Dendritic cell treated with granulocyte-macrophage colony-stimulating factor and Interleukin-4, amounts not matched to agents 40 ng/mL and 50 ng/mL, for 4 days (primary cell): ENCODE measurements around the gene MACROD2.

Experiments used
- H3K27ac Mint-ChIP-seq: one replicate; pipeline ENCODE4 v1.8.0; 2022; ENCODE audit warnings: mild to moderate bottlenecking, mixed read lengths
- H3K27me3 Mint-ChIP-seq: one replicate; pipeline ENCODE4 v1.8.0; 2022; ENCODE audit warnings: mild to moderate bottlenecking, mixed read lengths
- H3K36me3 Mint-ChIP-seq: one replicate; pipeline ENCODE4 v1.8.0; 2022; ENCODE audit warnings: low read depth, mixed read lengths
- H3K4me1 Mint-ChIP-seq: one replicate; pipeline ENCODE4 v1.8.0; 2022; ENCODE audit warnings: low read depth, mixed read lengths
- H3K4me3 Mint-ChIP-seq: one replicate; pipeline ENCODE4 v1.8.0; 2022; ENCODE audit warnings: mild to moderate bottlenecking, moderate library complexity, mixed read lengths
- H3K9me3 Mint-ChIP-seq: one replicate; pipeline ENCODE4 v1.8.0; 2022; ENCODE audit warnings: mixed read lengths
- intact Hi-C: fragments of 100-400 bp; cut with micrococcal nuclease; formaldehyde crosslinking; loops from one replicate; pipeline ENCODE4 v1.15.0; 2022

The MACROD2 gene

DNA sequence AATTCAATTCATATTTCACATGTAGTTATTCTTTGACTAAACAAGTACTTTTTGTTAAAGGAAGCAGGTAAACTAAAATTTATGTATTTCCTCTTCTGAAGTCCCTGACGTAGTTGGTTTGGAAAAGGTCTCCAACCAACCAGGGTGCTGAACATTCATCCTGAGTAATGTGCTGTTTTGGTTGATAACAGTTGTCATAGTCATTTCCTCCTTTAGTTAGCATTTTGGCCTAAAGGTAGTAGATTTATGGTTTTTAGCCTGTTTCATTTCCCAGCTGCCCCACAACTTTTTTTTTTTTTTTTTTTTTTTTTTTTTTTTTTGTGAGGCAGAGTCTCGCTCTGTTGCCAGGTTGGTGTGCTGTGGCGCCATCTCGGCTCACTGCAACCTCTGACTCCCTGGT lies 724.9 kb downstream of the MACROD2 start:
- Mint-ChIP-seq H3K36me3 (no peaks in the 10 kb centered on the region), H3K4me1 (no peaks in the 10 kb centered on the region), H3K27me3 (no peaks in the 10 kb centered on the region), H3K9me3 (peaks cover 20% of the 10 kb centered on the region), H3K4me3 (no peak overlapping the region), H3K27ac (no peak overlapping the region)
- intact Hi-C loops = no loop called here

DNA sequence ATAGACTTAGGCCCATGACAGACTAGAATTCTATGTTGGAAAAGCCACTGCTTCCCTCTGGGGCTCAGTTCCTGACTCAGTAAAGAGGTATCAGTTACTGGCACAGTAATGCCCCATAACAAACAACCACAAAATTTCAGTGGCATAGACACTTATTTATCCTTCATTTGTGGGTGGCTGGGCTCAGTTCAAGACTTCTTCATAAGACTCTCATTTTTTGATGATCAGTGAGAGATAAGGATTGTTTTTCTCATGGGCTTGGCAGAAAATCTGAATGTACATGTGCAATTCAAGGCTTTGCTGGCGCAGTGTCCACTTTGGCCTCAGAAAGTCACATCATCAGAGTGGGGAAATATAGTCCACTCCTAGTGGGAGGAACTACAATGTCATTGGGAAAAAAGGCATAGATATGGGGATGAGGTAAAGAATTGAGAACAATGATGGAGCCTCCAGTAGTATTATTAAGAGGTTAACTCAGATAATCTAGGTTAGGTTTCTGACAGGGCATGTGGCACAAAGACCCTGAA lies 726.7 kb downstream of the MACROD2 start:
- intact Hi-C loops = no loop called here
- Mint-ChIP-seq H3K4me1 (no peaks in the 10 kb centered on the region), H3K27me3 (no peaks in the 10 kb centered on the region), H3K4me3 (no peak overlapping the region), H3K36me3 (no peaks in the 10 kb centered on the region), H3K9me3 (peaks cover 20% of the 10 kb centered on the region), H3K27ac (no peak overlapping the region)

DNA sequence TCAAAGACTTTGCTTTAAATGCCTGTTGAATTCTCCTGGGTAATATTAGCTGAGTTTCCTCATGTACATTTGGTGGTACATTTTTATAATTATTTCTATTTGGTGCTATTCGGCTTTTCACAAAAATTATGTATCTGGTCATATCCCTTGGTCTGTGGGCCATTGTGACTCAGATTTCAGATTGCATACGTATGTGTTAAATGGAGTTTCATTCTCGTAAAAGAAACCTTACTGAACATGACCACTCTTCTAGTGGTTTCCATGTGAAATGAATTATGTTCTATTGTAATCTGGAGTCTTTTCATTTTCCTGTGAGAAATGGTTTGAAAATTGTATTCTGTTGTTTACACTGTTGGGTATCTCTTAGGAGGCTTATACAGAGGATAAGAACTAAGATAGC lies 728.3 kb downstream of the MACROD2 start:
- intact Hi-C loops = no loop called here
- Mint-ChIP-seq H3K36me3 (no peaks in the 10 kb centered on the region), H3K27ac (no peak overlapping the region), H3K4me3 (no peak overlapping the region), H3K9me3 (peaks cover 11% of the 10 kb centered on the region), H3K27me3 (no peaks in the 10 kb centered on the region), H3K4me1 (no peaks in the 10 kb centered on the region)

DNA sequence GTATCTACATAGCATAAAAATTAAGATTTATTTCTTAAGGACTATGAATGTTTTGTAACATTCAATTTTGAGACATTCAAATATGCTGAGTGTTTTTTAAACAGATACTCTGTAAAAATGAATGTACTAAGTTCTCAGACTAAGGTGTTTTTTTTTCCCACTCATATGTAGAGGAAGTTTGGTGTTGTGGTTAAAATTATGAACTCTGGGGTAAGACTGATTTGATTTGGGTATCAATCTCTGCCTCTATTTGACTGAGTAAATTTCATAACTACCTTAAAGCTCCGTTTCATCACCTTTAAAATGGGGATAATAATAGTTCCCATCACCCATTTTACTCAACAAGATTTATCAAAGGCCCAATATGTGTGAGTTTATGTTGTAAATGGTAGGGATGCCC lies 728.7 kb downstream of the MACROD2 start:
- Mint-ChIP-seq H3K4me3 (no peak overlapping the region), H3K36me3 (no peaks in the 10 kb centered on the region), H3K4me1 (no peaks in the 10 kb centered on the region), H3K9me3 (peaks cover 11% of the 10 kb centered on the region), H3K27ac (no peak overlapping the region), H3K27me3 (no peaks in the 10 kb centered on the region)
- intact Hi-C loops = no loop called here

DNA sequence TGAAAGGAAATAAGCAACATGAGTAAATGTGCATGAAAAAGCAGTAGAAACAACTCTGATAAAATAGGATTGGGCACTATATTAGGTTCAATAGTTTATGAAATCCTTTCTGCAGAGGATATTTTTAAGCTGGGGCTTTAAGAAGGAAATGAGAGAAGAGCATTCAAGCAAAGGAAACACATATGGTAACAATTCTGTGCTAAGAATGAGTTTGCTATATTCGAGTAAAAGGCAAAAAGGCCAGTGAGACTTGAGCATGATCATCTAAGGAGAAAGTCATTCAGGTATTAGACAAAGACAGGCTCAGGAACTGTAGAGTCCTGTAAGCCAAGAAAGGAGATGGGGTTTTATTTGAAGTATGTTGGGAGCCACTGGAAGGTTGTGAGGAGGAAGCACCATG lies 729.2 kb downstream of the MACROD2 start:
- H3K36me3 Mint-ChIP-seq = no peaks in the 10 kb centered on the region
- H3K27ac Mint-ChIP-seq = no peak overlapping the region
- intact Hi-C loops = no loop called here
- H3K4me3 Mint-ChIP-seq = no peak overlapping the region
- no peaks in the 10 kb centered on the region for H3K4me1 Mint-ChIP-seq
- peaks cover 11% of the 10 kb centered on the region for H3K9me3 Mint-ChIP-seq
- H3K27me3 Mint-ChIP-seq = no peaks in the 10 kb centered on the region

DNA sequence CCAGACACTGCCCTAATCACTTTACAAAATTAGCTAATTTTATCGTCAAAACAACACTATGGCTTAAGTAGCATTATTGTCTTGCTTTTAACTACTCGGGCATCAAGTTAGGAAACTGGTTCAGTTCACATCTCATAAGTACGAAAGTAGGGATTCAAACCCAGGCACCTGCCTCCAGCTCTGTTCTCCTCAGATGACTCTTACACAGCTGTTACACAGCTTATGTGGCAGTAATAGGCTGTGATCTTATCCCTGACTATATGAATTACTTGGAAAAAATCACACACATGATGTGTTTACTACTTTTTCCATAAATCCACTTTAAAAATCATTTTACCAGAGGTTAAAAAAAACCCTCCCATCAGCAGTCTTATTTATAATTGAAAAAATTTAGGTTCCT lies 731.3 kb downstream of the MACROD2 start:
- intact Hi-C loops = no loop called here
- no peaks in the 10 kb centered on the region for H3K4me1 Mint-ChIP-seq
- H3K27me3 Mint-ChIP-seq = no peaks in the 10 kb centered on the region
- peaks cover 11% of the 10 kb centered on the region for H3K9me3 Mint-ChIP-seq
- H3K27ac Mint-ChIP-seq = no peak overlapping the region
- H3K36me3 Mint-ChIP-seq = no peaks in the 10 kb centered on the region
- H3K4me3 Mint-ChIP-seq = no peak overlapping the region

DNA sequence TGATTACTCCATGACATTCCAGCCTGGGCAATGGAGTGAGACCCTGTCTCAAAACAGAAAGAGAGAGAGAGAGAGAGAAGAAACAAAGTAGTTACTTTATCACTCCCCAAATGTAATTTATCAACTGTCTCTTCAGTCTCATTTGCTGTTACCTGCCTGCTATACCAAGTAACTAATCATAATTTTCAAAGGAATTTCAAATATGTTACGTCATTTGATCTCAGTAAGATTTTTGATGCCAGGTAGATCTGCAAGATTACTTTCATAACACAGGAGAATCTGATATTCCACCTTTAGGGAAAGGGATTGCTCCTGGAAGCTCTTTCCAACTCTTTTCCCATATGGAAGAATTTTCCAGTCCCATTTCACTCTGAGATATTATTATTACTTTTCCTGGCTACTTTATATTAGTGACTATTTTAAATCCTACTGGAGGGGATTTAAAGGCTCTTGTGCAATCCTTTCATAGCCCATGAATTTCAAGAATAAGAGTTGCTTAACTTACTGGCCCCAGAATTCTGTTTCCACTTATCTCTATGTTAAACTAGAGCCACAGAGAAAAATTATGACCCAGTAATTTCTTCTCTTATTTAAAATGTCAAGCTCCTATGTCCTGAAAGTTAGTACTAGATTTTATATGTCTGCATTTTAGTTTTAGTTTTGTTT lies 732.3 kb downstream of the MACROD2 start:
- Mint-ChIP-seq H3K36me3 (no peaks in the 10 kb centered on the region), H3K27ac (no peak overlapping the region), H3K4me3 (no peak overlapping the region), H3K4me1 (no peaks in the 10 kb centered on the region), H3K27me3 (no peaks in the 10 kb centered on the region), H3K9me3 (peaks cover 11% of the 10 kb centered on the region)
- intact Hi-C loops = no loop called here

DNA sequence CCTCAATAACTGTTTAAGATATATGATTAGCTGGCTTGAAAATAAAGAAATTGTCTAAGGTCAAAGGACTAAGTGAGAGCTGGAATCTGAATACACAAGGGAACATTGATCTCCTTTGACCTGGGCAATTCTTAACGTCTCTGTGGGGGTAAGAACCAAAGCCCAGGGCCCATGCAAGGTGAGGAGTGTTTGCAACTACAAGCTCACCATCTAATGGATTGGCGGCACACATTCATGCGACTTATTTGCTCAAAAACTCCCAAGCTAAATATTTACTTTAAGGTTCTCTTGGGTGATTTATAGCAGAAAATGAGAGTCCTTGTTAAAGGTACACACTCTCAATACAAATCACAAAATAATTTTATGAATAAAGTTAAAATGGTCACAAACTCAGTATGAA lies 734.1 kb downstream of the MACROD2 start:
- Mint-ChIP-seq H3K27me3 (no peaks in the 10 kb centered on the region), H3K4me1 (no peaks in the 10 kb centered on the region), H3K4me3 (no peak overlapping the region), H3K36me3 (no peaks in the 10 kb centered on the region), H3K9me3 (peaks cover 9% of the 10 kb centered on the region), H3K27ac (no peak overlapping the region)
- intact Hi-C loops = no loop called here

DNA sequence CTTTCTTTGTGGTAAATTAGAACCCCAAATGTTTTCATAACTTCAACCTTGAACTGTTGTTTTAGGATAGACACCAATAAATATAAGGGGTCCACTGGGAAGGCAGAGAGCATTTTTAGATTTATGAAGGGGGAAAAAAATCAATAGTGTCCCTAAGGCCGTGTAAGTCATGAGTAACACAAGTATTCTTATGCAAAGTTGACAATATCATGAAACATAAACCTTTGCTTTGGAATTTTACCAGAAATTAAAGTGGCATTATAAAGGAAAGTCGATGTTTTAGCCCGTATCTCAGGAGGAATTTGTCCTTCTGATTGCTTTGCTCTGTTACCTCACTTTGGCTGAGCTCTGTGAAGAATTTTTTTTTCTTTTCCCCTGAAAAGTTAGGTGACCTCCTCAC lies 737.0 kb downstream of the MACROD2 start:
- Mint-ChIP-seq H3K4me3 (no peak overlapping the region), H3K36me3 (no peaks in the 10 kb centered on the region), H3K9me3 (peaks cover 6% of the 10 kb centered on the region), H3K27me3 (no peaks in the 10 kb centered on the region), H3K27ac (no peak overlapping the region), H3K4me1 (no peaks in the 10 kb centered on the region)
- intact Hi-C loops = no loop called here

DNA sequence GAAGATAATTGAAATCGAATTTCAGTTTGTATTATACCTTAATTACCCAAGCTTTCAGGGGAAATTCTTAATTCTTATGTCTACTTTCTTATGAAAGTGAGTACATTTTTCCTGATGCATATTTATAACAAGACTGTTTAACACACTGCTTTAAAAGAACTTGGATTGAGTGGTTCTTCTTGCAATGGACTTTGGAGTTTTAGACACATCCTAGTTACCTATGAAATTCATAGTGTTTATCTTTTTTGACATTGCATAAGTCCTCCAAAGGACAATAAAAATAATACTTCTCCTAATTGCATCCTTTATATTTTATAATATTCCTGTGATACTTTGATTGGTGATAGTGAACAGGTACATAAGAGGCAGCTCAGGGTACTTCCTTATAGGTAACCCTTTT lies 737.7 kb downstream of the MACROD2 start:
- Mint-ChIP-seq H3K27ac (no peak overlapping the region), H3K36me3 (no peaks in the 10 kb centered on the region), H3K27me3 (no peaks in the 10 kb centered on the region), H3K9me3 (peaks cover 6% of the 10 kb centered on the region), H3K4me1 (no peaks in the 10 kb centered on the region), H3K4me3 (no peak overlapping the region)
- intact Hi-C loops = no loop called here

DNA sequence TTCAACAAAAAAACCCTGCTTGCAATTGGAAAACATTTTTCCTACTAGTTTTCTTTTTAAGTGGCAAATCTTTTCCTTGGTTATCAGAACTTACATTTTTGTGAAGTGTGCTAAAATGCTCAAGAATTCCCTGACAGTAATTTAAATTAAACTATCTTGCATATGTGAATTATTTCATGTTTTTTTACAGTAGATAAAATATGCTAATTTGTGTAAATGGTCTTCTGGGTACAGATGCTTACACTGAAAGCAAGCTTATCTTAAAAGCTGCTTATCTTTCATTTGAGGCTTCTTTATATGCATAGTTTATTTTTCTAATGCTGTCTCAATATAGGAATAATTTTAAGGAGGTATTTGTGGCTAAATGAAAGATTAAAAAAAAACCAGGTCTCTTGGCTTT lies 745.1 kb downstream of the MACROD2 start:
- Mint-ChIP-seq H3K36me3 (no peaks in the 10 kb centered on the region), H3K27me3 (no peaks in the 10 kb centered on the region), H3K27ac (no peak overlapping the region), H3K9me3 (peaks cover under 1% of the 10 kb centered on the region), H3K4me1 (no peaks in the 10 kb centered on the region), H3K4me3 (no peak overlapping the region)
- intact Hi-C loops = no loop called here

DNA sequence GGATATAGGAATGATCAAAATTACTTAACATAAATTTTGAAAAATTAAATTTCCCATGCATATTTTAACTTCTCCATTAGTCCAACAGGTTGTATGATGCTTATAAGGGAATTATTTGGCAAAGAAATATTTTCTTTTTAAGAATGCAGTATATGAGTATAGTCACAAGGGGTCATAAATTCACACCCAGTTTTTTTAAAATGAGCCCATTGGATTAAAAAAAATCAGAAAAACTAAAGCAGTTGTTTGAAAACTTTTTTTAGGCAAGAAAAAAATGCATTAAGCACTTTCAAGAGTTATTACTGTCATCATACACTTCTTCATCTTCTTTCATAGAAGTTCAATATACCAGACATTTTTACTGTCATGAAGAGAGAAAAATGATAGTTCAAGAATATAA lies 746.3 kb downstream of the MACROD2 start:
- Mint-ChIP-seq H3K27me3 (no peaks in the 10 kb centered on the region), H3K36me3 (no peaks in the 10 kb centered on the region), H3K27ac (no peak overlapping the region), H3K9me3 (no peaks in the 10 kb centered on the region), H3K4me1 (no peaks in the 10 kb centered on the region), H3K4me3 (no peak overlapping the region)
- intact Hi-C loops = no loop called here

DNA sequence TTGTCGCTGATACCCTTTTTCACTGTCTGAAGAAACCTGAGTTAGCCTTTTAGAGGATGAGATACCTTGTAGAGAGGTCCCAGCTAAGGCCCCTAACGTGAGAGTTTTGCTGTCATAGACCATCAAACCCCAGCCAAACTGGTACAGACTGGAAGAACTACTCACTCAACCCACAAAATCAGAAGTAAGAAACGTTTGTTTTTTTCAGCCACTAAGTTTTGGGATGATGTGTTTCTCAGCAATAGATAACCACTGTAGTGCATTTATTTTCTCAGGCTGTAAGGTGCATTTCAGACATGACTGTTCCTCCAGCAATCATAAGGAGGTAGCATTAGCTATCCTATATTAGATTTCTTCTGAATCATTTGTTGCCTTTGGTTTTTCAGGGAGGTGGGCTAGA lies 749.4 kb downstream of the MACROD2 start:
- Mint-ChIP-seq H3K4me3 (no peak overlapping the region), H3K27me3 (no peaks in the 10 kb centered on the region), H3K4me1 (no peaks in the 10 kb centered on the region), H3K9me3 (peaks cover 18% of the 10 kb centered on the region), H3K36me3 (no peaks in the 10 kb centered on the region), H3K27ac (no peak overlapping the region)
- intact Hi-C loops = no loop called here

DNA sequence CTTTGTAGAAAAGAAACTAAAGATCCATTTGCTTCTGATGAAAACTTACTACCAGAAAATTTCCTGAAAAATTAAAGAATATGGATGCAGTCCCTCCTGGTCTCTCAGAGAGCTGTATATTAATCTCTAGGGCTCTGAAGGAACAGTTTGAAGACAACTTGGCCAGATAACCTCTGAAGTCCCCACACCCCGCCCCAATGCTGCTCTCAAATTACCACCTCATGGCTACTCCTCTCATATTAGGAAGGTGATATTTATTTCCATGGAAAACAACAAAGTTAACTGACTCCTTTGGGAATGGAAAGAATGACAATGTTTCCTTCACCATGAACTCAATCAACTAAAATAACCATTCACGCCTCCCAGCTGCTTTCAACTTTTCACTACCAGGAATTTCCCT lies 750.5 kb downstream of the MACROD2 start:
- H3K36me3 Mint-ChIP-seq = no peaks in the 10 kb centered on the region
- intact Hi-C loops = no loop called here
- peaks cover 18% of the 10 kb centered on the region for H3K9me3 Mint-ChIP-seq
- H3K4me3 Mint-ChIP-seq = no peak overlapping the region
- no peaks in the 10 kb centered on the region for H3K4me1 Mint-ChIP-seq
- no peak overlapping the region for H3K27ac Mint-ChIP-seq
- no peaks in the 10 kb centered on the region for H3K27me3 Mint-ChIP-seq

DNA sequence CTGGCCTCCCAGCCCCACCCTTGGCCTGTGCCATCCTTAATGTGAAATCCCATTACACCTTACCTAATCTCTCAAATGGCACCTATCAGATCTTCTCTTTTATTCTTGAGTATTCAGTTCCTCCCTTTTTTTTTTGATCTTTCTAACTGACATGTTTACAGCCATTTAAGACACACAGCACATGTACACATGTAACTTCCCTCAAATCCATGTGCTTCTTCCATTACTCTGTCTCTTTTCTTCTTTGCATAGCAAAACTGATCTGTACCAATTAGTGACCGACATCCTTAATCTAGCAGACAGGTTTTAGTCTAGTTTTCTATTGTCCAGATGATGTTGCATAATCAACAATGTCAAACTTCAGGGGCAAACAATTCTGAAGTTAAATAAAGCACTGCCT lies 755.9 kb downstream of the MACROD2 start:
- H3K4me1 Mint-ChIP-seq = no peaks in the 10 kb centered on the region
- intact Hi-C loops = no loop called here
- no peak overlapping the region for H3K4me3 Mint-ChIP-seq
- peaks cover 29% of the 10 kb centered on the region for H3K9me3 Mint-ChIP-seq
- H3K27me3 Mint-ChIP-seq = no peaks in the 10 kb centered on the region
- H3K36me3 Mint-ChIP-seq = no peaks in the 10 kb centered on the region
- no peak overlapping the region for H3K27ac Mint-ChIP-seq
